HG02981 (cell line): ENCODE data around the gene GSPT1.

Source experiments
- ATAC-seq: cut with Tn5 transposase; IDR thresholded peaks from one replicate; pipeline ENCODE4 v1.9.1; 2021; ENCODE audit warnings: mild to moderate bottlenecking, moderate library complexity; ENCODE audit not compliant: unreplicated experiment

GSPT1 gene

GRCh38 chr16:11913425-11914079, 2.2 kb downstream of the GSPT1 start:
- ATAC-seq, result no peak

GRCh38 chr16:11909653-11910545, 5.9 kb downstream of the GSPT1 start:
- ATAC-seq, result no peak

GRCh38 chr16:11907160-11907970, 8.4 kb downstream of the GSPT1 start:
- no peak for ATAC-seq

GRCh38 chr16:11903906-11904305, 11.8 kb downstream of the GSPT1 start:
- ATAC-seq, result no peak

- ATAC-seq, result no peak
Measured at GRCh38 chr16:11901091-11901490, 14.7 kb downstream of the GSPT1 start.

- no peak for ATAC-seq
Measured at GRCh38 chr16:11896486-11897176, 19.1 kb downstream of the GSPT1 start.

- ATAC-seq, result no peak
Measured at GRCh38 chr16:11893571-11893970, 22.2 kb downstream of the GSPT1 start.

GRCh38 chr16:11892761-11893160, 23.0 kb downstream of the GSPT1 start:
- no peak for ATAC-seq

GRCh38 chr16:11890231-11890965, 25.4 kb downstream of the GSPT1 start:
- ATAC-seq, result no peak

GRCh38 chr16:11886881-11887280, 28.9 kb downstream of the GSPT1 start:
- no peak for ATAC-seq

- ATAC-seq, result no peak
Measured at GRCh38 chr16:11884035-11884434, 31.7 kb downstream of the GSPT1 start.

- no peak for ATAC-seq
Measured at GRCh38 chr16:11880007-11880406, 35.7 kb downstream of the GSPT1 start.

- no peak for ATAC-seq
Measured at GRCh38 chr16:11877374-11877773, 38.4 kb downstream of the GSPT1 start.

- ATAC-seq, result no peak
Measured at GRCh38 chr16:11876306-11876705, 39.5 kb downstream of the GSPT1 start.

- ATAC-seq, result no peak
Measured at GRCh38 chr16:11875721-11876120, 40.0 kb downstream of the GSPT1 start.

GRCh38 chr16:11871193-11871592, 44.6 kb downstream of the GSPT1 start:
- ATAC-seq, result no peak

GRCh38 chr16:11870399-11870798, 45.4 kb downstream of the GSPT1 start:
- ATAC-seq, result no peak

GRCh38 chr16:11869353-11870228, 46.2 kb downstream of the GSPT1 start:
- no peak for ATAC-seq

GRCh38 chr16:11868412-11868980, 47.3 kb downstream of the GSPT1 start:
- no peak for ATAC-seq
